ENCODE data around the gene DHDH. TPM values are rescaled to one million over a fixed set of nuclear protein-coding genes. Genes with fewer than 3 reads are reported as not detected.

DHDH gene
- total and polyA plus RNA-seq, 2 experiments from 2014 or later = 0.69 to 4.7 TPM

DNA sequence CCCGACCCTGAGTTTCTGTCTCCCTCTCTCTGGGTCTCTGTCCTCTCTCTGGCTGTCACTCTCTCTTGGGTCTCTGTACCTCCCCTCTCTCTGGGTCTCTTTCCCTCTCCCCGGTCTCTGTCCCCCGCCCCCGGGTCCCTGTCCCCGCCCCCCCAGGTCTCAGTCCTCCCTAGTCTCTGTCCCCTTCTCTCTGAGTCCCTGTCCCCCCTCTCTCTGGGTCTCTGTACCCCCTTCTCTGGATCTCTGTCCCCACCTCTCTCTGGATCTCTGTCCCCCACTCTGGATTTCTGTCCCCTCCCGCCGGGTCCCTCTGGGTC is 29.3 kb downstream of the DHDH start (continued):
- no peak for TF ChIP-seq ZNF462 (CRISPR knock-in tag; IDR thresholded peaks at IDR 0.05)

GRCh38 chr19:48963371-48964204 is 30.1 kb downstream of the DHDH start:
- H2AFZ ChIP-seq = no peak overlapping the region
- peak overlapping the region; percentile 97 for H3K4me2 ChIP-seq
- peaks cover 58% of the 10 kb centered on the region for H3K27me3 Mint-ChIP-seq (ENCODE audit: insufficient read depth, low read depth, poor library complexity)
- peaks cover 6% of the 10 kb centered on the region for H4K20me1 ChIP-seq (replicated peaks; ENCODE audit: insufficient read depth)
- H3K4me3 ChIP-seq = peak overlapping the region; percentile 100
- H3K36me3 Mint-ChIP-seq (ENCODE audit: low read depth) = peaks cover 52% of the 10 kb centered on the region
- H3K79me2 ChIP-seq (replicated peaks; ENCODE audit: insufficient read depth) = peaks cover 24% of the 10 kb centered on the region
- H3K4me3 Mint-ChIP-seq = peak overlapping the region; percentile 95
- H3K9me3 Mint-ChIP-seq = peaks cover 16% of the 10 kb centered on the region
- peak; percentile 89 for DNase-seq (ENCODE audit: low spot score)
- H3K27ac ChIP-seq (ENCODE audit: low read depth) = peak overlapping the region; percentile 99
- H3K27ac Mint-ChIP-seq = peak overlapping the region; percentile 97
- H3K9me2 ChIP-seq (ENCODE audit: insufficient read depth) = no peaks in the 10 kb centered on the region
- ATAC-seq = peak; percentile 52
- peaks cover 13% of the 10 kb centered on the region for H3K36me3 ChIP-seq (ENCODE audit: insufficient read depth)
- no peaks in the 10 kb centered on the region for H3K27me3 ChIP-seq (ENCODE audit: insufficient read depth)
- H3F3A ChIP-seq (replicated peaks; ENCODE audit: low read depth) = peaks cover 58% of the 10 kb centered on the region
- H3K4me1 Mint-ChIP-seq = peaks cover 38% of the 10 kb centered on the region
- peaks cover 18% of the 10 kb centered on the region for H3K4me1 ChIP-seq (ENCODE audit: insufficient read depth)
- TF ChIP-seq STAT1 (IDR thresholded peaks at IDR 0.05; ENCODE audit: unreplicated experiment) = no peak
- TF ChIP-seq CREB1 (CRISPR knock-in tag; IDR thresholded peaks at IDR 0.05; ENCODE audit: low read depth) = peak; percentile 66
- TF ChIP-seq NANOG (IDR thresholded peaks at IDR 0.05; ENCODE audit: borderline replicate concordance) = no peak
- TF ChIP-seq JUNB (IDR thresholded peaks at IDR 0.05; ENCODE audit: unreplicated experiment) = no peak
- TF ChIP-seq ZNF114 (CRISPR knock-in tag; IDR thresholded peaks at IDR 0.05) = no peak
- TF ChIP-seq ETS1 (IDR thresholded peaks at IDR 0.05) = peak; percentile 47
- no peak for TF ChIP-seq ZNF462 (CRISPR knock-in tag; IDR thresholded peaks at IDR 0.05)
- peak; percentile 58; the same call in 1 of the 2 replicates for TF ChIP-seq POLR2AphosphoS5 (IDR thresholded peaks at IDR 0.05; ENCODE audit: low read depth)

All from GM23338 (cell line).